GM12865 (cell line): ENCODE results near the gene KCNA1.

ENCODE experiments used
- DNase-seq: peaks from one replicate; pipeline ENCODE4 v3.0.0; 2010; ENCODE audit warnings: low read depth
- H3K4me3 ChIP-seq: 2 replicates; pipeline ENCODE4 v1.5.1; 2011; ENCODE audit warnings: mild to moderate bottlenecking, low read depth, low read length, control low read depth
- TF ChIP-seq, protein P1 (sequence below): IDR thresholded peaks from 2 replicates; pipeline ENCODE4 v1.5.1; 2011; ENCODE audit warnings: low read length, control low read depth, low read depth, inconsistent platforms; ENCODE audit not compliant: insufficient read depth; ENCODE audit errors: missing control alignments

Gene KCNA1

DNA sequence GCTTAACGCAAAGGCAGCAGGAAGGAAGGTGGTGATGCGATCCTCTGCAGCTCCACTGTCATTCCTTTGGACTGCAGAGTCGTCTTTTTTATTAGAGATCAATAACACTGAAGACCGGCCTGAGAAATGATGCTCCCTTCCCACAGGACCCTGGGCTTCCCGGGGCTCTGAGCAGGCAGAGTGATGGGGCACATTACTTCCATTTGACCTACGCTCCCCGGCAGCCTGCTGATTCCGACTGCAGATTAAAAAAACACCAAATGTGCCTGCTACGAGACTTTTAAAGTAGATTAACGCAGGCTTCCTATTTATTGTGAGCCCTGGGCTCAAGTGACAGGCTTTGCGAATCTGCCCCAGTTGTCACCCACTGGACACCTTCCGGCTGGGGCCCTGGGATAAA lies 37.5 kb downstream of the KCNA1 start:
- H3K4me3 ChIP-seq, result no peak overlapping the region
- no peak for DNase-seq
- TF ChIP-seq, protein P1, sequence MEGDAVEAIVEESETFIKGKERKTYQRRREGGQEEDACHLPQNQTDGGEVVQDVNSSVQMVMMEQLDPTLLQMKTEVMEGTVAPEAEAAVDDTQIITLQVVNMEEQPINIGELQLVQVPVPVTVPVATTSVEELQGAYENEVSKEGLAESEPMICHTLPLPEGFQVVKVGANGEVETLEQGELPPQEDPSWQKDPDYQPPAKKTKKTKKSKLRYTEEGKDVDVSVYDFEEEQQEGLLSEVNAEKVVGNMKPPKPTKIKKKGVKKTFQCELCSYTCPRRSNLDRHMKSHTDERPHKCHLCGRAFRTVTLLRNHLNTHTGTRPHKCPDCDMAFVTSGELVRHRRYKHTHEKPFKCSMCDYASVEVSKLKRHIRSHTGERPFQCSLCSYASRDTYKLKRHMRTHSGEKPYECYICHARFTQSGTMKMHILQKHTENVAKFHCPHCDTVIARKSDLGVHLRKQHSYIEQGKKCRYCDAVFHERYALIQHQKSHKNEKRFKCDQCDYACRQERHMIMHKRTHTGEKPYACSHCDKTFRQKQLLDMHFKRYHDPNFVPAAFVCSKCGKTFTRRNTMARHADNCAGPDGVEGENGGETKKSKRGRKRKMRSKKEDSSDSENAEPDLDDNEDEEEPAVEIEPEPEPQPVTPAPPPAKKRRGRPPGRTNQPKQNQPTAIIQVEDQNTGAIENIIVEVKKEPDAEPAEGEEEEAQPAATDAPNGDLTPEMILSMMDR, result no peak

DNA sequence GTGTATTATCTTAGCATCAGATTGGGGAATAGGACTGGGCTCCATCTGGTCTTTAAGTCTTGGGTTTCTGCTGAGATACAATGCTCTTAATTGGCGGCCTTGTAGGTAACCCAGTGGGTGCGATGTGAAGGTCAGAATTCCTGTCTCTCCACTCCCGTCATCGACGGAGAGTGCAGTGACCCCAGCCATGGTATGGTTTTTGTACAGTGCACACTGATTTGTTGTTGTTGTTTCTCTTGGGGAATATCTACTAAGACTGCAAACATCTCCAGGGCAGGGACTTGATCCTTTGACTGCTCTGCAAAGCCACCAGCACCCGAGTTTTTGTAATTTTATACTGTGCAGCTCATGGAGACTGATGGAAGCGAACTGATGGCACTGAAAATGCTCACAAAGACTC lies 41.4 kb downstream of the KCNA1 start:
- no peak for DNase-seq
- TF ChIP-seq, protein P1, result no peak
- no peak overlapping the region for H3K4me3 ChIP-seq

DNA sequence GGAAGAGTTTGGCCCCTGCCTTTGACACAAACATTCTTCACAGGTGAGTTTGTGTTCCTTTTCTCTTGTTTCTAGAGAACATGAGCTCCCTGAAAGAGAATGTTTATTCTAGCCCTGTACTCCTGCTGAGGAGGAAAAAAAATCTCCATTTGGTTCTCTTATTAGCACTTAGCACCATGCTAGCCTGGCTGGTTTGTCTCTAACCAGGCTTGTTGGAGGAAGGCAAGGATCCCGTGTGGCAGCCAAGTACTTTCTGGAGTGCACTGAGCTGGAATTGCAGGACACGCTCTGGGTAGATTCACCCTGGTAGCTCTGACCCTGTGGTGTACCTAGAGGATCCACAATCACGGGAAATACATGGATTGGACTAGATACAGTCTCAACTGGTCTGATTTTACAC lies 41.9 kb downstream of the KCNA1 start:
- no peak for DNase-seq
- TF ChIP-seq, protein P1, result no peak
- H3K4me3 ChIP-seq, result no peak overlapping the region

DNA sequence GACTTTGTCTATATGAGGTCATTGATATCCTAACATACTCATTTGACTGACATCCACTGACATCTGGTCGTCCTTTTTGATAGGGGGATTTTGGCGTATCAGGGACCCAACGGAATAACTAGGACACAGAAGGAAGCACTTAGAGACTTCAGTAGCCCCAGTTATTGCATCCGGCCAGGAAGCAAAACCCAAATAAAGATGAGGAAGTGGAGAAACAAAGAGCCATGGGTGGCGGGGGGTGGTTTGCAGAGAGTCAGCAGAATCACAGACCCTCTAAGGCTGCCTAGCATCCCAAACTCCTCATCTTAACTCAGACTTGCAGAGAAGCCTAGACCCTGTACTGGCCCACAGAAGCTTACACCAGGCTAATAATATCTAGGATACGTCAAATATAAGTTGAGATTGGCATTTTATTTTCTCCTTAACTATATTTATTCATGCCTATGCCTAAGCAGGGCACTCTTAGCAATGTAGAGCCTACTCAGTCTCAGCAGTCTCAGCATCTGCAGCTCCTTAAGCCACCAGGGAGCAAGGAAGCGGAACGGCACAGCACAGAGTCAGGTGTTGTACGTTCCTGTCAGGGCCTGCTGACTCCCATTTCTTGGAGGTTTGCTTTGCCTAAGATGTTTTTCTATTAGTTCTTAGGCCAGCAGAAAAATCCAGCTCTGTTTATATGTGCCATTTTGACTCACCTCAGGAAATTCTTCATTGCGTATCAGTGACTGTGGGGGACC lies 45.1 kb downstream of the KCNA1 start:
- TF ChIP-seq, protein P1, result no peak
- DNase-seq, result peak; percentile 44
- H3K4me3 ChIP-seq, result no peak overlapping the region

DNA sequence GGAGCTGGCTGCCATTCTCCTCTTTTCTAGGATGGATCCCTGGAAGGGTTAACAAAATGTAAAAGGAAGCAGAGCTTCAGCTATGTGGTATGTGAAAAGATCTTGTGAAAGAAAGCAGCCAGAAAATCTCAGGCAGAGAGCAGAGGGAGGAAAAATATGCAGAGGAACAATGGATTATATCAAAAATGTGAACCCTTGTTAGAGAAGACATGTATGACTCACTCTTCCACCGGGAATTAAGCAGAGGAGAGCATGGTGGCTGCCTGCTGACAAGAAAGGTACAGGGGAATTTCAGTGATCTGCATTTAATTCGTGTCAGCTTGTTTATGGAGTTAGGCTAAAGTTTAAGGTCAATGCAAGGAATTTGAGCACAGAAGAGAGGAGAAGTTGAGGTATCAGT lies 46.3 kb downstream of the KCNA1 start:
- no peak overlapping the region for H3K4me3 ChIP-seq
- TF ChIP-seq, protein P1, result no peak
- no peak for DNase-seq

DNA sequence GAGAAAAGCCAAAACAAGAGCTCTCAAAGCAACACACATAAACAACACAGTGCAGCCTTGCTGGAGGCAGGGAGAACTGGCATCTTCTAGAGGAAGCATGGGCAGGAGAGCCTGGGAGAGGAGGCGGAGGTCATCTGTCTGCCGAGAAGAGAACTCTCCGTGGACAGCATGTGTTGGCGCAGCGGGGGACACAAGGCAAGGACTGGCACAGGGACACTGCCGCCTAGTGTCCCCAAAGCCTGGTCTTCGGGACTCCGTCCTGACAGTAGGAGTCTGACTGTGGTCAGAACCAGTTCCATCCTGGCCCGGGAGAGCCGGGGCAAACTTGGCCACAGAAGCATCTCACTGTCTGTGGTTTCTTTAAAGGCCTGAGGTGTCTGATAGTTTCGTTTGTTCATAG lies 47.3 kb downstream of the KCNA1 start:
- TF ChIP-seq, protein P1, result no peak
- H3K4me3 ChIP-seq, result no peak overlapping the region
- DNase-seq, result no peak

DNA sequence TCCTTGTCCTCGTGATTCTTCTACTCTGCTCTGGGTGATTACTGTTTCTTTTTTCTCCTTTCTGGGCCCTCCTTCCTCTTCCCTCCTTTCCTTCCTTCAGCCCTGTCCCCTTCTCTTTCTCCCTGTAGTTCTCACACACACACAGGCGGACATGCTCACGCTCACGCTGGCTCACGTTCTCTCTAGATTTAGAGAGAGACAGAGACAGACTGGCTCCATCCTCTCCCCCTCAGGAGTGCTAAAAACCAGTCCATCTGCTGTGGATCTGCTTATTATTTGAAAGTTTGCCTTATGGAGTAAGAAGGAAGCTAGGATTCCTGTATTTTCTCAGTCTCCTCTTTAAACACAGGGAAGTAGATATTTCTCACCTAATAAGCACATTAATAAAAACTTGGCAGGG lies 48.1 kb downstream of the KCNA1 start:
- no peak overlapping the region for H3K4me3 ChIP-seq
- TF ChIP-seq, protein P1, result no peak
- DNase-seq, result no peak
